Brain microvascular endothelial cell (primary cell): Measurements from ENCODE around the gene ZFAND5.
A peak's percentile ranks its signal among the peaks of the same experiment; 100 is the strongest.

ENCODE experiments used
- DNase-seq: peaks from one replicate; pipeline ENCODE4 v3.0.0-alpha.2; 2020
- H3K27ac ChIP-seq: fragments of 250-450 bp; sonication (Bioruptor Pico); 2 replicates; pipeline ENCODE4 v1.5.1; 2020; ENCODE audit warnings: mild to moderate bottlenecking, moderate library complexity
- H3K27me3 ChIP-seq: fragments of 250-450 bp; sonication (Bioruptor Pico); replicated peaks from 2 replicates; pipeline ENCODE4 v1.5.1; 2020; ENCODE audit warnings: mild to moderate bottlenecking
- H3K36me3 ChIP-seq: fragments of 250-450 bp; sonication (Bioruptor Pico); replicated peaks from 2 replicates; pipeline ENCODE4 v1.5.1; 2020; ENCODE audit warnings: mild to moderate bottlenecking
- H3K4me3 ChIP-seq: 2 replicates; pipeline ENCODE4 v1.5.1; 2011; ENCODE audit warnings: low read depth, mild to moderate bottlenecking, control low read depth, low read length, moderate library complexity
- in situ Hi-C: cut with HindIII; loops from 2 replicates; pipeline ENCODE4 v1.10.0; 2017; ENCODE audit warnings: low sequenced_read_pairs, low pct_ligation_motif_present
- TF ChIP-seq, protein P1 (sequence below): IDR thresholded peaks from 2 replicates; pipeline ENCODE4 v1.5.1; 2011; ENCODE audit warnings: low read depth, mild to moderate bottlenecking, moderate library complexity, low read length, control low read depth, inconsistent platforms; ENCODE audit errors: missing control alignments

The ZFAND5 gene, protein sequence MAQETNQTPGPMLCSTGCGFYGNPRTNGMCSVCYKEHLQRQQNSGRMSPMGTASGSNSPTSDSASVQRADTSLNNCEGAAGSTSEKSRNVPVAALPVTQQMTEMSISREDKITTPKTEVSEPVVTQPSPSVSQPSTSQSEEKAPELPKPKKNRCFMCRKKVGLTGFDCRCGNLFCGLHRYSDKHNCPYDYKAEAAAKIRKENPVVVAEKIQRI

DNA sequence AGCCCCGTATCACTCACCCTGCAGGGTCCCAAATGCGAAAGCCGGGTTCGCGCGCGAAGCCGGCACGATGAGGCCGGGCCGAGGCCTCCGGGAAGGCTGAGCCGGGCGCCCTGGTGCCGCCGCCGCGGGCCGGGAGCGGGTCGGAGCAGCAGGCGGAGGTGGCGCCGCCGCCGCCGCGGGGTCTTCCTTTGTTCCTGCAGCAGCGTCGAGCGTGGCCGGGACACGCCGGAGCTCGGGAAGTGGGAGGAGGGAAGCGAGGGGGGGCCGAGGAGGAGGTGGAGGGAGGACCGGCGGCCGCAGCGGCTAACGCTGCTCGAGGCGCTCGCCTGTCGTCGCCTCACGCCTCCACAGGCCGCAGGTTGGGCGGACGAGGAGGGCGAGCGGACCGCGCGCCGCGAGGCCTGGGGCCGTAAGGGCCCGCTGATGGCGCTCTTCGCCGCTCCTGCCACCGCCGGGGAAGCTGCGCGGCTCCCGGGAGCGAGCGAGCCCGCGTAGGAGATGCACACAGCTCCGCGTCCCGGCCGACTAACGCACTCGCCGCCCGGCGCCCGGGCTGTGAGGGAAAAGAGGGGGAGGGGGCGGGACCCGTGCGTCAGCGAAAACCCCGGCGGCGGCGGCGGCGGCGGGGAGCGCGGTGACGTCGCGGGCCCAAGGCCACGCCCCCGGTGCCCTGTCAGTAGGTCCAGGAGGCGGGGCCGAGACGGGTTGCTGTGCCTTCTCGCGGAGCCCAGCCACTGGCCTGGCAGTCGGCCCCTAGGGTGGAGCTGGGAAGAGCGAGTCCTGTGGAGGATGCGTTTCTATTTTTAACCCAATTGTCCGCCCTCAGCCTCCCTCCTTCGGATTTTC, at the start of gene ZFAND5:
TSS of gene ZFAND5 (minus strand) at position 530 of the 846 bp plus-strand sequence. CDS start 4,430 bp downstream, outside the sequence.
- peak within 1 kb of the TSS; percentile 99 for H3K27ac ChIP-seq
- TF ChIP-seq, protein P1, sequence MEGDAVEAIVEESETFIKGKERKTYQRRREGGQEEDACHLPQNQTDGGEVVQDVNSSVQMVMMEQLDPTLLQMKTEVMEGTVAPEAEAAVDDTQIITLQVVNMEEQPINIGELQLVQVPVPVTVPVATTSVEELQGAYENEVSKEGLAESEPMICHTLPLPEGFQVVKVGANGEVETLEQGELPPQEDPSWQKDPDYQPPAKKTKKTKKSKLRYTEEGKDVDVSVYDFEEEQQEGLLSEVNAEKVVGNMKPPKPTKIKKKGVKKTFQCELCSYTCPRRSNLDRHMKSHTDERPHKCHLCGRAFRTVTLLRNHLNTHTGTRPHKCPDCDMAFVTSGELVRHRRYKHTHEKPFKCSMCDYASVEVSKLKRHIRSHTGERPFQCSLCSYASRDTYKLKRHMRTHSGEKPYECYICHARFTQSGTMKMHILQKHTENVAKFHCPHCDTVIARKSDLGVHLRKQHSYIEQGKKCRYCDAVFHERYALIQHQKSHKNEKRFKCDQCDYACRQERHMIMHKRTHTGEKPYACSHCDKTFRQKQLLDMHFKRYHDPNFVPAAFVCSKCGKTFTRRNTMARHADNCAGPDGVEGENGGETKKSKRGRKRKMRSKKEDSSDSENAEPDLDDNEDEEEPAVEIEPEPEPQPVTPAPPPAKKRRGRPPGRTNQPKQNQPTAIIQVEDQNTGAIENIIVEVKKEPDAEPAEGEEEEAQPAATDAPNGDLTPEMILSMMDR, result no peak
- peak; percentile 97 for DNase-seq
- peak within 1 kb of the TSS; percentile 92 for H3K4me3 ChIP-seq
- in situ Hi-C loops, result loop anchor here (25.0 kb wide), 1 partner anchor 222 kb away; no protein-coding TSS in a partner anchor
- H3K36me3 ChIP-seq, result peaks cover 29% of the 10 kb centered on the region
- no peaks in the 10 kb centered on the region for H3K27me3 ChIP-seq

DNA sequence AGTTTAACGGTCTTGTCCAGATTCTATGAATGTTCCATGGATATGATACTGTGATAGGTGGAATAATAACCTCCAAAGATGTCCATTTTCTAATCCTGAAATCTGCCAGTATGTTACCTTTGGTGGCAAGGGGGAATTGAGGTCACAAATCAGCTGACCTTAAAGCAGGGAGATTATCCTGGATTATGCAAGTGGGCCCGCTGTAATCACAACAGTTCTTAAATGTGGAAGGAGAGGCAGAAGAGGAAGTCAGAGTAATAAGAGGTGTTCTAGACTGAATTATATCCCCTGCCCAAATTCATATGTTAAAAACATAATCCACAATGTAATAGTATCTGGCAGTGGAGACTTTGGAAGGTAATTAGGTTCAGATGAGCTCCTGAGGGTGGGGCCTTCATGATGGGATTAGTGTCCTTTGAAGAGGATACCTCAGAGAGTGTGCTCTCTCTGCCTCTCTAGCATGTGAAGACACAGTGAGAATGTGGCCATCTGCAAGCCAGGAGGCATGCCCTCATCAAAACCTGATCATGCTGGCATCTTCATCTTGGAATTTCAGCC, 47.6 kb upstream of the ZFAND5 start:
- H3K27ac ChIP-seq, result no peak overlapping the region
- DNase-seq, result no peak
- in situ Hi-C loops, result no loop called here
- no peaks in the 10 kb centered on the region for H3K27me3 ChIP-seq
- no peak overlapping the region for H3K4me3 ChIP-seq
- no peaks in the 10 kb centered on the region for H3K36me3 ChIP-seq
- TF ChIP-seq, protein P1, result no peak

DNA sequence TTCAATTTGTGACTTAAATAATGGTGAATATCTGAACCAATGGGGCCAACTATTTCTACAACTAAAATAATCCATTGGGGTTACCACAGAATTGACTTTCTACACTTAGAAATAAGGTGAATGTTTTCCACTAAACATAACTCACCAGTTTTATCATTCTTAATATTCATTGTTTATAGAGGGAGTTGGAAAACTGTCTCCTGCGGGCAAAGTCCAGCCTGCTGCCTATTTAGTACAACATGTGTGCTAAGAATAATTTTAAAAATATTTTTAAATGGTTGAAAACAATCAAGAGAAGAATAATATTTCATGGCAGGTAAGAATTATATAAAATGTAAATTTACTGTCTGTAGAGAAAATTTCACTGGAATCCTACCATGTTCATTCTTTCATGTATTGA, 45.2 kb upstream of the ZFAND5 start:
- in situ Hi-C loops, result no loop called here
- no peaks in the 10 kb centered on the region for H3K27me3 ChIP-seq

DNA sequence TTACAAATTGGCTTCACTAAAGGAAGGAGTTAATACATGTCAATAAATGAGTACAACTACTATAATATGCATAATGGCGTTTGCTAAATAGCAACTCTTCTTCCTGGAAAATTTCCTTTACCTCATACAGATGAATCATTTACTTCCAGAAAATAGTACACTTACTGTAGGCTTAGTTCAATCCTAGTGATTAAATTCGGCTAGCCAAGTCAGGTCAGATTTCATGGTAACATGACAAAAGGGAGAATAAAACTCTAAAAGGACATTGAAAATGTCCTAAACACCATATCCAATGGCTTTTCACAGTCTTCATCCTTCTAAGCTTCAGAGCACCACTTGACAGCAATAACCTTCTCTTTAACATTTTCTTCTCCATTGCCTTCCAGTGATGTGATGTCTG, 42.1 kb upstream of the ZFAND5 start:
- H3K36me3 ChIP-seq, result no peaks in the 10 kb centered on the region
- H3K27ac ChIP-seq, result no peak overlapping the region
- H3K4me3 ChIP-seq, result no peak overlapping the region
- TF ChIP-seq, protein P1, result no peak
- H3K27me3 ChIP-seq, result no peaks in the 10 kb centered on the region
- no peak for DNase-seq
- in situ Hi-C loops, result no loop called here

More for the DNA sequence above, 45.2 kb upstream of the ZFAND5 start:
- DNase-seq, result no peak
- Histone ChIP-seq H3K4me3 (no peak overlapping the region), H3K27ac (no peak overlapping the region), H3K36me3 (no peaks in the 10 kb centered on the region)
- TF ChIP-seq, protein P1, result no peak

DNA sequence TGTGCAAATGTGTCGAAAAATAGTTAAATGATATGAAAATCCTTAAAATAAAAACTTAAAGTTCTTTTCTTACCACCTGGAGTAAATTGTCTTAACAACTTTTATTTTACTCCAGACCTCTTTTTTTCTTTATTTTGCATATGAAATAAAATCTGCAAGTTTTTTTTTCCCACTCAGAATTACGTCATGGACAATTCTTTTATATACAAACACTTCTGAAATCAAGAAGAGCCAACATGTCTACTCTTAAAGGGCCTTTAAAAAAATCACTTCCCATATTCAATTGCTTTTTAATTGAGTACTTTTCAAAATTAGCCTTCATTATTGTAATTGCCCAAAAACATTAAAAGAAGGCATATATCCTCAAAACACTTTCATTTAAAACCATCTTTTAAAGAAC, 37.7 kb upstream of the ZFAND5 start:
- H3K36me3 ChIP-seq, result no peaks in the 10 kb centered on the region
- no peak overlapping the region for H3K4me3 ChIP-seq
- H3K27me3 ChIP-seq, result no peaks in the 10 kb centered on the region
- H3K27ac ChIP-seq, result no peak overlapping the region
- in situ Hi-C loops, result no loop called here
- TF ChIP-seq, protein P1, result no peak
- no peak for DNase-seq
